ENCODE results near the gene IKZF2. TPM values are rescaled to one million over a fixed set of nuclear protein-coding genes. Genes with fewer than 3 reads are reported as not detected.

IKZF2 gene
- total and polyA plus RNA-seq, 7 donors: 0.29 to 11.6 (median 3.2) TPM

GRCh38 chr2:212973347-212973746, 178.1 kb downstream of the IKZF2 start:
- Histone ChIP-seq H3K4me3 (peak overlapping the region; percentile 13), H3K9me3 (no peaks in the 10 kb centered on the region), H3K27me3 (ENCODE audit: insufficient read depth in 3 of 3, low read length in 2 of 3) (no peaks in the 10 kb centered on the region), H3K4me1 (peaks cover 51% of the 10 kb centered on the region), H3K36me3 (ENCODE audit: insufficient read depth in 1 of 2, low read depth in 1 of 2) (no peaks in the 10 kb centered on the region), H3K27ac (peak overlapping the region; percentile 71)
- intact Hi-C loops (cut with DNase I): no loop called here
- DNase-seq (no peak), ATAC-seq (peak; percentile 63 to 89 (median 86))
- TF ChIP-seq CTCF (IDR thresholded peaks at IDR 0.05): peak; percentile 34
- 26 to 40% (median 27%) methylated on average over 3 of the region's 3 CpGs for WGBS, 3 donors

- peak in 1 of 4 donors; percentile 21 for ATAC-seq
- TF ChIP-seq CTCF (IDR thresholded peaks at IDR 0.05): no peak
Observed at GRCh38 chr2:212970132-212970531, 181.3 kb downstream of the IKZF2 start.

GRCh38 chr2:212968284-212969081, 182.9 kb downstream of the IKZF2 start:
- no peaks in the 10 kb centered on the region for H3K9me3 ChIP-seq
- no peak overlapping the region for H3K27ac ChIP-seq
- intact Hi-C loops (cut with DNase I): no loop called here
- H3K4me3 ChIP-seq: no peak overlapping the region
- TF ChIP-seq CTCF (IDR thresholded peaks at IDR 0.05): no peak
- ATAC-seq: no peak
- no peaks in the 10 kb centered on the region for H3K36me3 ChIP-seq (ENCODE audit: insufficient read depth in 1 of 2, low read depth in 1 of 2)
- H3K27me3 ChIP-seq (ENCODE audit: insufficient read depth in 3 of 3, low read length in 2 of 3): no peaks in the 10 kb centered on the region
- peaks cover 30% of the 10 kb centered on the region for H3K4me1 ChIP-seq
- no peak for DNase-seq
- 90 to 93% (median 92%) methylated on average over 4 of the region's 4 CpGs for WGBS, 3 donors

More at GRCh38 chr2:212970132-212970531, 181.3 kb downstream of the IKZF2 start:
- H3K27ac ChIP-seq: no peak overlapping the region
- no peaks in the 10 kb centered on the region for H3K9me3 ChIP-seq
- no peak overlapping the region for H3K4me3 ChIP-seq
- peaks cover 44% of the 10 kb centered on the region for H3K4me1 ChIP-seq
- intact Hi-C loops (cut with DNase I): no loop called here
- no peaks in the 10 kb centered on the region for H3K27me3 ChIP-seq (ENCODE audit: insufficient read depth in 3 of 3, low read length in 2 of 3)
- no peak for DNase-seq
- H3K36me3 ChIP-seq (ENCODE audit: insufficient read depth in 1 of 2, low read depth in 1 of 2): no peaks in the 10 kb centered on the region

GRCh38 chr2:212966884-212967283, 184.5 kb downstream of the IKZF2 start:
- H3K4me1 ChIP-seq: peaks cover 16% of the 10 kb centered on the region
- H3K27me3 ChIP-seq (ENCODE audit: insufficient read depth in 3 of 3, low read length in 2 of 3): no peaks in the 10 kb centered on the region
- no peaks in the 10 kb centered on the region for H3K9me3 ChIP-seq
- no peaks in the 10 kb centered on the region for H3K36me3 ChIP-seq (ENCODE audit: insufficient read depth in 1 of 2, low read depth in 1 of 2)
- intact Hi-C loops (cut with DNase I): no loop called here
- H3K4me3 ChIP-seq: no peak overlapping the region
- no peak for TF ChIP-seq CTCF (IDR thresholded peaks at IDR 0.05)
- DNase-seq (no peak), ATAC-seq (no peak)
- whole genome bisulfite sequencing, 3 donors: 81 to 93% (median 86%) methylated on average over 1 of the region's 1 CpG
- no peak overlapping the region for H3K27ac ChIP-seq

- intact Hi-C loops (cut with DNase I): no loop called here
- H3K36me3 ChIP-seq (ENCODE audit: insufficient read depth in 1 of 2, low read depth in 1 of 2): no peaks in the 10 kb centered on the region
- no peak overlapping the region for H3K4me3 ChIP-seq
- no peak for DNase-seq
- WGBS, 3 donors: 51 to 73% (median 57%) methylated on average over 1 of the region's 1 CpG
- ATAC-seq: no peak
- no peaks in the 10 kb centered on the region for H3K9me3 ChIP-seq
- TF ChIP-seq CTCF (IDR thresholded peaks at IDR 0.05): no peak
- H3K27ac ChIP-seq: no peak overlapping the region
- H3K4me1 ChIP-seq: peaks cover 11% of the 10 kb centered on the region
- H3K27me3 ChIP-seq (ENCODE audit: insufficient read depth in 3 of 3, low read length in 2 of 3): no peaks in the 10 kb centered on the region
Observed at GRCh38 chr2:212962691-212963090, 188.7 kb downstream of the IKZF2 start.

Measured in psoas muscle (tissue), 8 donors.